ENCODE measurements around the gene CD93. TPM values are rescaled to one million over a fixed set of nuclear protein-coding genes. Genes with fewer than 3 reads are reported as not detected.

CD93 gene
- total RNA-seq, 1 donor from 2014 or later = not detected

DNA sequence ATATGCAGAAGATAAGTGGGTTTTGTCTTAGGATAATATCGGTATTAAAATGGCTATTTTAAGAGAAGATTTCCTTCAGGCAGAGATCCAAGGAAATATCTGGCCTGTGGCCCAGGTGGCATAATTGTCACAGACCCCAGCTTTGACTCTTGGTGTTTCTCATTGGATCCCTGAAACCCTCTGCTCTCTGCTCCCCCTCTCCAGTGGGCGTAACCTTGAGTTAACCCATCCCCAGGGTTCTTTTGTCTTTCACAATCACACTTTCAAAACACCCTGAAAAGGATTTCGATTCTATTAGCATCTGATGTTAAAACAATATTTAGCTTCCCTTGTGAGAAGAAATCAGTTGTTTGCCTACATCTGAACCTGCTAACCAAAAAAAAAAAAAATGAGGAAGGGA lies 43.9 kb downstream of the CD93 start:
- H3K4me1 Mint-ChIP-seq = no peaks in the 10 kb centered on the region
- Histone ChIP-seq H3F3A (ENCODE audit: low read depth) (no peaks in the 10 kb centered on the region), H3K9me3 (ENCODE audit: low read depth) (no peaks in the 10 kb centered on the region), H3K27ac (no peak overlapping the region), H3K36me3 (no peaks in the 10 kb centered on the region), H3K4me3 (no peak overlapping the region), H4K20me1 (ENCODE audit: low read depth) (no peaks in the 10 kb centered on the region), H3K79me2 (ENCODE audit: low read depth) (no peaks in the 10 kb centered on the region), H3K27me3 (peaks cover 97% of the 10 kb centered on the region), H3K4me2 (peak overlapping the region; percentile 36), H3K4me1 (peaks cover 12% of the 10 kb centered on the region), H2AFZ (replicated peaks) (no peak overlapping the region), H3K9ac (no peak overlapping the region)
- peak; percentile 27 for DNase-seq (ENCODE audit: low spot score)
- no peak overlapping the region for H3K4me3 Mint-ChIP-seq
- H3K9me3 Mint-ChIP-seq = peaks cover 3% of the 10 kb centered on the region
- TF ChIP-seq, protein P1, sequence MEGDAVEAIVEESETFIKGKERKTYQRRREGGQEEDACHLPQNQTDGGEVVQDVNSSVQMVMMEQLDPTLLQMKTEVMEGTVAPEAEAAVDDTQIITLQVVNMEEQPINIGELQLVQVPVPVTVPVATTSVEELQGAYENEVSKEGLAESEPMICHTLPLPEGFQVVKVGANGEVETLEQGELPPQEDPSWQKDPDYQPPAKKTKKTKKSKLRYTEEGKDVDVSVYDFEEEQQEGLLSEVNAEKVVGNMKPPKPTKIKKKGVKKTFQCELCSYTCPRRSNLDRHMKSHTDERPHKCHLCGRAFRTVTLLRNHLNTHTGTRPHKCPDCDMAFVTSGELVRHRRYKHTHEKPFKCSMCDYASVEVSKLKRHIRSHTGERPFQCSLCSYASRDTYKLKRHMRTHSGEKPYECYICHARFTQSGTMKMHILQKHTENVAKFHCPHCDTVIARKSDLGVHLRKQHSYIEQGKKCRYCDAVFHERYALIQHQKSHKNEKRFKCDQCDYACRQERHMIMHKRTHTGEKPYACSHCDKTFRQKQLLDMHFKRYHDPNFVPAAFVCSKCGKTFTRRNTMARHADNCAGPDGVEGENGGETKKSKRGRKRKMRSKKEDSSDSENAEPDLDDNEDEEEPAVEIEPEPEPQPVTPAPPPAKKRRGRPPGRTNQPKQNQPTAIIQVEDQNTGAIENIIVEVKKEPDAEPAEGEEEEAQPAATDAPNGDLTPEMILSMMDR (IDR thresholded peaks at IDR 0.05) = no peak
- TF ChIP-seq EZH2phosphoT487 (IDR thresholded peaks at IDR 0.05) (no peak), EZH2 (IDR thresholded peaks at IDR 0.05) (no peak)
- no peaks in the 10 kb centered on the region for H3K36me3 Mint-ChIP-seq
- H3K27me3 Mint-ChIP-seq (ENCODE audit: insufficient read depth, low read depth) = peaks cover 33% of the 10 kb centered on the region
- H3K27ac Mint-ChIP-seq = no peak overlapping the region

DNA sequence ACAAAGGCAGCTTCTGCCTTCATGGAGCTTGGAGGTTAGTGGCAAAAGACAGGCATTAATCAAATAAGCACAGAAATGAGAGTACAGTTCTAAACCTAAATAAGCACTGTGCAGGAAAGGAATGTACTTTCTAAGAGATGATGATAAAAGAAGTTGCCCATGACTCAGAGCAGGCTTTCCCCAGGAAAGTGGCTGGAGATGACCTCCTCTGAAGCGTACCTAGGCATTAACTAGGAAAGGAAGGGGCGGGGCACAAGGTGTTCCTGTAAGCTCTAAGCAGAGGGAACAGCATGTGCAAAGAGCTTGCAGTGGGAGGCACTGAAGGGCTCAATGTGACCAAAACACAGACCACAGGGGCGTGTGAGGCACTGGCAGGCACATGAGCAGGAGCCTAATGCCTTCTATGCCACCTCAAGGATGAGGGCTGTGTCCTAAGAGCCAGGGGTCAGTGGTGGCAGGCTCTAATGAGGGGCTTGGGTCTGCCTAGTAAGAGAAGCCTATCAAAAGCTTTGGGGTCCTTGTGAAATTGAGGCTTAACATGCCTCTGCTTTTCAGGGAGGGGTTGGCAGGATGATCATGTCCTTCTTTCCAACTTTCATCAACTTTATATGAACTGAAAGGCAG lies 46.1 kb downstream of the CD93 start:
- H3K27me3 ChIP-seq = peaks cover 97% of the 10 kb centered on the region
- H3K27me3 Mint-ChIP-seq (ENCODE audit: insufficient read depth, low read depth) = peaks cover 34% of the 10 kb centered on the region
- no peak for DNase-seq (ENCODE audit: low spot score)

DNA sequence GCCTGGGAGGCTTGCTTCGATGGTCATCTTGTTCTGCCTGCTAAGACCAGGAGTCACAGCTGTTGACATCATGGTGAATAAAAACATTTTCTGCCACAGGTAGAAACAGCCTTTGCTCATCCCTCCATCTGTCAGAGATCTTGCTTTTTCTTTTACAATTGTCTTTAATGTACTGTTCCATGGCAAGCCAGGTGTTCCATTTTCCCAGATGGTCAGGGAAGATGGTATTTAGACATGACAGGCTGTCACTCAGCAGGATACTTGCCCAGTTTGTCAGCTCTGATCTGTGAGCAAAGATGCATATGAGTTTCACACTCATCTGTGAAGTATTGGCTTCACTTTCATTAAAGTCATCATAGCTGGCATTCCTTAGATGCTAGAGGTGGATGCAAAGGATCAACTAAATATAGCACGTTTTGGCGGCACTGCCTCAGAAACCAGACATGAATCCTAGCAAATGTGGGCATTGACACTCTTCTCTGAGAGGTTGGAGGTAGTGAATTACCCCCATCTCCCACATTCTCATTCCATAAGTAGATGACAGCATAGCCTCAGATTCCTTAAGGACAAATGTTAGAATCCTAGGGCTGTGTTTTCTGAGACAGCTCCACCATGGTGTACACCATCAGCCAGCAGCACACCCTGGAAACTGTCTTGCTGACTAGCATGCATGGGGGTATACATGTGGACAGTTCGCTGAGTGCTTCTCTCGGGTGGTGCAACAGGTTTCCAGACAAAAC lies 46.8 kb downstream of the CD93 start:
- H3K9me3 ChIP-seq (ENCODE audit: low read depth) = no peaks in the 10 kb centered on the region
- H3K4me1 ChIP-seq = peaks cover 12% of the 10 kb centered on the region
- peaks cover 2% of the 10 kb centered on the region for H3K36me3 Mint-ChIP-seq
- H3K4me2 ChIP-seq = no peak overlapping the region
- no peak overlapping the region for H3K4me3 Mint-ChIP-seq
- H3K9ac ChIP-seq = no peak overlapping the region
- H3K27ac Mint-ChIP-seq = no peak overlapping the region
- no peaks in the 10 kb centered on the region for H3F3A ChIP-seq (ENCODE audit: low read depth)
- H3K27me3 Mint-ChIP-seq (ENCODE audit: insufficient read depth, low read depth) = peaks cover 40% of the 10 kb centered on the region
- no peak overlapping the region for H2AFZ ChIP-seq (replicated peaks)
- no peaks in the 10 kb centered on the region for H3K4me1 Mint-ChIP-seq
- no peaks in the 10 kb centered on the region for H3K36me3 ChIP-seq
- DNase-seq (ENCODE audit: low spot score) = no peak
- H3K9me3 Mint-ChIP-seq = peaks cover 3% of the 10 kb centered on the region
- no peaks in the 10 kb centered on the region for H4K20me1 ChIP-seq (ENCODE audit: low read depth)
- no peak overlapping the region for H3K27ac ChIP-seq
- H3K4me3 ChIP-seq = no peak overlapping the region
- peaks cover 97% of the 10 kb centered on the region for H3K27me3 ChIP-seq
- no peaks in the 10 kb centered on the region for H3K79me2 ChIP-seq (ENCODE audit: low read depth)
- TF ChIP-seq, protein P1 (IDR thresholded peaks at IDR 0.05) = no peak
- TF ChIP-seq EZH2 (IDR thresholded peaks at IDR 0.05) (no peak), EZH2phosphoT487 (IDR thresholded peaks at IDR 0.05) (no peak)

More for the DNA sequence above, 46.1 kb downstream of the CD93 start:
- H4K20me1 ChIP-seq (ENCODE audit: low read depth) = no peaks in the 10 kb centered on the region
- peaks cover 3% of the 10 kb centered on the region for H3K9me3 Mint-ChIP-seq
- no peak overlapping the region for H3K9ac ChIP-seq
- TF ChIP-seq, protein P1 (IDR thresholded peaks at IDR 0.05) = no peak
- TF ChIP-seq EZH2phosphoT487 (IDR thresholded peaks at IDR 0.05) (no peak), EZH2 (IDR thresholded peaks at IDR 0.05) (no peak)
- H3K27ac ChIP-seq = no peak overlapping the region
- no peak overlapping the region for H3K4me3 Mint-ChIP-seq
- no peak overlapping the region for H3K4me3 ChIP-seq
- no peak overlapping the region for H3K27ac Mint-ChIP-seq
- H3K4me1 Mint-ChIP-seq = no peaks in the 10 kb centered on the region
- H3K36me3 Mint-ChIP-seq = peaks cover 2% of the 10 kb centered on the region
- H3K4me2 ChIP-seq = no peak overlapping the region
- no peaks in the 10 kb centered on the region for H3K36me3 ChIP-seq
- H3K79me2 ChIP-seq (ENCODE audit: low read depth) = no peaks in the 10 kb centered on the region
- no peak overlapping the region for H2AFZ ChIP-seq (replicated peaks)
- no peaks in the 10 kb centered on the region for H3F3A ChIP-seq (ENCODE audit: low read depth)
- H3K4me1 ChIP-seq = peaks cover 12% of the 10 kb centered on the region
- H3K9me3 ChIP-seq (ENCODE audit: low read depth) = no peaks in the 10 kb centered on the region
